Measurements from ENCODE around the gene ATP4B.

Gene ATP4B

DNA sequence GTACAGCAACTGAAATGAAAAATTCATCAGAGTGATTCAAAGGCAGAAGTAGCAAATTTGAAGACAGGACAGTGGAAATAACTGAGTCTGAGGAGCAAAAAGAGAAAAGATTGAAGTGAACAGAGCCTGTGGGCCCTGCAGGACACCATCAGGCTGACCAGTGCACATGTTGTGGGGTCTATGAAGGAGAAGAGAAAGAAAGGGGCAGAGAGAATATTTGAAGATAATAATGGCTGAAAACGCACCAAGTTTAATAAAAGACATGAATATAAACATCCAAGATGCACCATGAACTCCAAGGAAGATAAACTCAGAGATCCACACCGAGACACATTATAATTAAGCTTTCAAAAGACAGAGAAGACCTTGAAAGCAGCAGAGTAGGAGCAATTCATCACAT, 15.4 kb downstream of the ATP4B start:
- no peak for DNase-seq (ENCODE audit: low spot score)

DNA sequence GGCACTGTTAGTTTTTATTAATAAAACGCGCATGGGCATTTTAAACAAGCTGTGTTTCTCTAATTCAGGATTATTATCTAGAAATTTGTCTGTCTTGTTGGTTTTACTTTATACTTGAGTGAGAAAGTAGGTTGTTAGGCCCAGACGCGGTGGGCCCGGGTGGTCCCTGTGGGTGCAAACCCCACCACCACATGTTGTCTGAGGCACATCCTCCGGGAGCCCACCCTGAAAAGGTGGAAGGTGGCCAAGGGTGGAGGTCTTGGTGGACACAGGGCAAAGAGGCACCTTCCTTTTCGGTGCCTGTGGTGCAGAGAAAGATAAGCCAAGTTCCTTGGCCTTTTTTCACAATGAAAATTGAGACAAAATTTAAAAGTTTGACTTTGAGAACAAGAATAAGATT, 16.6 kb downstream of the ATP4B start:
- DNase-seq (ENCODE audit: low spot score): no peak

GRCh38 chr13:113639616-113640262, 18.3 kb downstream of the ATP4B start:
- no peak for DNase-seq (ENCODE audit: low spot score)

DNA sequence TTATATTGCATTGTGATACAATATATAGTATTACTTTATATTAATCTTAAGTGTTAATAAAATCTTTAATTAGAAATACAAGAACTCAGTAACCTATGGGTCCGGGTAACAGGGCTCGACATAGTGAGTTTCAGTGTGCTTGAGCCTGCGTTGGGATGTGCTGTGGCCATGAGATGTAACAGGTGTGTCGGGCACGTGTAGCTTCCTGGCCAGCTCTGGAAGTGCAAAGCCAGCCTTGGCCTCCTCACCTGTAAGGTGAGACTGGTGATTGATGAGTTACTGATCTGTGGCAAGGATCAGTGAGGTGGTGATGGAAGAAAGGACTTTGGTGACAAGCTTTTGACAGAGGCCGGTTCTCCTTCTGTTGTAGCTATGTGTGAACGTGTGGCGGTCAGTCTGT, 19.2 kb downstream of the ATP4B start:
- DNase-seq (ENCODE audit: low spot score): no peak

GRCh38 chr13:113638173-113638746, 19.7 kb downstream of the ATP4B start:
- DNase-seq (ENCODE audit: low spot score): no peak

- DNase-seq (ENCODE audit: low spot score): no peak
Observed at GRCh38 chr13:113637262-113638160, 20.5 kb downstream of the ATP4B start.

DNA sequence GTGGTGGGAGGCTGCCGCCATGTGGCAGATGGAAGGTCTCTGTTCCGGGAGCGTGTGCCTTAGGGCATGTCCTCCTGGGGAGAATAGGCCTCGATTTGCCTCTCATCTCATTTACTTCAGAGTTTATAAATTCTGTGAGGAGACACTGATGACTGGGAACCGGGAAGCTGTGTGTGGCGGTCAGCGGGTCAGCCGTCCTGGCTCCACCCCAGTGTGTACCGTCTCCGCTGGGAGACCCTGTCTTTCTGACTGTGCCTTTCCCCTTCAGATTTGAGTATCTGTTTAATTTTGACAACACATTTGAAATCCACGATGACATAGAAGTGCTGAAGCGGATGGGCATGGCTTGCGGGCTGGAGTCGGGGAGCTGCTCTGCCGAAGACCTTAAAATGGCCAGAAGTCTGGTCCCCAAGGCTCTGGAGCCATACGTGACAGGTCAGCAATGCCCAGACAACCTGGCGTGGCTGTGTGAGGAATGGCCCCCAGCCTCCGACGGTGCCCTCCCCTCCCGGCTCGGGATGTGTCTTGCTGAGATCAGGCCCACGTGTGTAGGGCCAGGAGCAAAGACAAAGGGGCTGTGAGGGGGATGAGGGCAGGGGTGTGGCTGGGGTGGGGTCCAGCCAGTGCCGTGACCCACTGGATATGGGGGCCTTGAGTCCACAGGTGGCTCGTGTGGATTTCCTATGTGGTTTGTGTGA, 21.6 kb downstream of the ATP4B start:
- no peak for DNase-seq (ENCODE audit: low spot score)

DNA sequence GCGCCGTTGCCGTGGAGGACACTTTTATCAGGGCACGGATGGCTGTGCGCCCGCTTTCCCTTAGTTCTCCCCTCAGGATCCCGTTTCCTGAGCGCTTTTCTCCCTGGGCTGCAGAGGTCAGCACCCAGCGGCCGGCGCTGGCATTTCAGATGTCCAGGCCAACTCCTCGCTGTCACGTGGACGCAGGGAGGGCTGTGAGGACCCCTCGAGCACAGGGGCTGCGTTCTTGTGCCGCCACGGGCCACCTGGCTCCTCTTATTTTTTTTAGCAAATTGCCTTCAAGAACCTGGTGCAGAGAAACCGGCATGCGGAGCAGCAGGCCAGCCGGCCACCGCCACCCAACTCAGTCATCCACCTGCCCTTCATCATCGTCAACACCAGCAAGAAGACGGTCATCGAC, 22.3 kb downstream of the ATP4B start:
- no peak for DNase-seq (ENCODE audit: low spot score)

DNA sequence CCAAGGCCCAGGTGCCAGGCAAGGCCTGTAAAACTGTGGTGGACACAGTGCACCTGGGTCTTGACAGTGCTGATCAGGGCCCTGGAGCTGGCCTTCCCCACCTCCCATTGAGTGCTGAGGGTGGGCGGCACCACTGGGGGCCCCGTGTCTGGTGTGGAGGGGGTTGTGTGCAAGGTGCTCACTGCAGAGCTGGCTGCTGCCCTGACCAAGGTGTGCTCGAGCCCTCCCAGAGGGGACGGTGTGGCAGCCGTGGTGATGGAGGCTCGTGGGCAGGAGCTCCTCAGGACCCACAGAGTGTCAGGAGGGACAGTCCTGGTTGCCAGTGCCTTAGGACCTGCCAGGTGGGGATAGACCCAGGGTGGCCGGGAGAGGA, 23.0 kb downstream of the ATP4B start:
- DNase-seq (ENCODE audit: low spot score): no peak

DNA sequence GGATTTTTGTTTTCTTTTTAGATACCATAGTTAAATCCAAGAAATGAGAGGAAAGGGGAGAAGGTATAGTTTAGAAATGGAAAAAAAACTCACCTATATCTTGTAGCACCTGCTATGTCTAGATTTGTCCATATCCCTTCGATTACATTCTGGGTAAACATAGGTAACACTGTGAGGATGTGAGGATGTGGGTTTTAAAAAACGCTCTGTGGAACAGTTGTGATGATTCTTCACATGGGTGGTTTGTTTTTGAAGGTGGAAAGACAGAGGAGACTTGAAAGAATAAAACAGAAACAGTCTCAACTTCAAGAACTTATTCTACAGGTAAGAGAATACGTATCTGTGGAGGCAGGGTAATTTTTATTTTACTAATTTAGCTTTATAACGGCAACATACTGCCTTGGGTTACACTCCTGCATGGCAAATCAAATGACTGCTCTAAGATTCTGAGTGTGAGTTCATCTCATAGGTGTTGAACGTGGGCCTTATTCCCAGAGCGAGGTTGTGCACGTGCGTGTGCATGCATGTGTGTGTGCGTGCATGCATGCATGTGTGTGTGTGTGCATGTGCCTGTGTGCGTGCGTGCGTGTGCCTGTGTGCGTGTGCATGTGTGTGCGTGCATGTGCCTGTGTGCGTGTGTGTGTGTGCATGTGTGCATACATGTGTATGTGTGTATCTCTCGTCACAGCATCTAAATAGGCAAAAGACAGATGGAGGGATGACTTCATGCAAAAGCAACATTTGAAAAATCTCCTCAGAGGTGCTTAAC, 23.5 kb downstream of the ATP4B start:
- no peak for DNase-seq (ENCODE audit: low spot score)

DNA sequence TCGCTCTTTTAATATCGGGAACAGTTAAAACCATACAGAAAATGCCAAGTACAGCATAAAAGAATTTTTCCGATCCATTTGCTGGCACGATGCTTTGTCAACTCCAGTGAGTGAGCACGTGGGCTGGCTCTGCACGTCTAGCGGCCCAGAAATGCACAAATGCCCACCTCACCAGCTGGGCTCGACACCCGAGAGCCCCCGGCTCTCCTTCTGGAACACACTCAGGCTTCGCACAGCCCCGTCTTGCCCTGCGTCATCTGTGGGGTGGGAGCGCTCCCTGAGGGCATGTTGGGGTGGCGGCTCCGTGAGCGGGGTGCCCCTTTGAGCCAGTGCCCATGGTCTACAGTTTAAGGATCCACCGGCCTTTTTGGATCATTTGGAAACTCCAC, 24.5 kb downstream of the ATP4B start:
- no peak for DNase-seq (ENCODE audit: low spot score)

DNA sequence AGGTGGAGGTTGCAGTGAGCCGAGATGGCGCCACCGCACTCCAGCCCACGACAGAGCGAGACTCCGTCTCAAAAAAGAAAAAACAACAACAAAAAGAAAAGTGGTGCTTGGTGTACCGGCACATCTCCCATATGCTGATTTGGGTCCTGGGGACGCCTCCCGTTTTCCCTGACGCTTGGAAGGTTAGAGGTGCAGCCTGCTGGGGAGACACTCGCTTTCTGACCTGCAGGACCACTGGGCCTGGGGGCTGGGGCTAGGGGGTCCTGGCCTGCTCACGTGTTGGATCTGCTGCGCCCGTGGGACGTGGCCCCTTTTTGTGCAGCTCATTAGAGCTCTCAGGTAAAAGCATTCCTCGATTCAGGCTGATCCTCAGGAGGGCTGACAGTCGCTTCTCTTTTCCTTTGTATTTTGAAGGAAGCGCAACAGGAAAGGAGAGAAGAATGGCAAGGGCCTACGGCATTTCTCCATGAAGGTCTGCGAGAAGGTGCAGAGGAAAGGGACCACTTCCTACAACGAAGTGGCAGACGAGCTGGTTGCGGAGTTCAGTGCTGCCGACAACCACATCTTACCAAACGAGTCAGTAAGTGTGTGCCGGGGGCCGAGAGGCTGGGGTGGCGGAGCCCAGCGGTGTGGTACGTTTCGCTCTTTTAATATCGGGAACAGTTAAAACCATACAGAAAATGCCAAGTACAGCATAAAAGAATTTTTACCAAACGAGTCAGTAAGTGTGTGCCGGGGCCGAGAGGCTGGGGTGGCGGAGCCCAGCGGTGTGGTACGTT, 25.1 kb downstream of the ATP4B start:
- DNase-seq (ENCODE audit: low spot score): no peak

DNA sequence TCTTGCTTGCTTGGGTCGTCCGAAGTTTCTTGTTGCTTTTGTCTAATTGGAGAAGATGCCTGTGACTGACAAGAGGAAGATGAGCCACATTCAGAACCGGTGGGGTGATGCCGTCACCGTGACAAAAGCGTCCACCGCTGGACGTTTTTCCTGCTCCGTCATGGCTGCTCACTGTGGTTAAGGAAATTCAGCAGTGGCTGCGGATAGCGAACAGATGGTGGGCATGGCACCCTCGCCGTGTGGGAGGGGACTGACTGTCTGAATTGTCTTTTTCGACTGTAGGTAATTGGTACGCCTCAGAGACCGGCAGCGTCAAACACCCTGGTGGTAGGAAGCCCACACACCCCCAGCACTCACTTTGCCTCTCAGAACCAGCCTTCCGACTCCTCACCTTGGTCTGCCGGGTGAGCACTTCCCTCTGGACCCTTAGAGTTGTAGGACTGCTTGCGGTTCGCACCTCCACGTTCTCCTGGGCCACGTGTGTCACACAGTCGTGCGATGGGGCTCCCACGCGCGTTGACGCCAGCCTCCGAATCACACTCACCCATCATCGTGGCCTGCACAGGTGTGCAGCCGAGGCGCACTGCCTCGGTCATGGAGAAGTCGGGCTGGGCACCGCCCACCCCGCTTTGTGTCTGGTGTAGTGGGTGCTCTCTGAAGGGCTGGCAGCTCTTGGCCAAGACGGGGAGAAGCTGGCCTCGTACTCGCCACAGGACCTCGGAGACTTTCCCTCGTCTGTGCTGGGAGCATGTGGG, 26.5 kb downstream of the ATP4B start:
- no peak for DNase-seq (ENCODE audit: low spot score)

- DNase-seq (ENCODE audit: low spot score): no peak
Observed at GRCh38 chr13:113630804-113631203, 27.2 kb downstream of the ATP4B start.

- no peak for DNase-seq (ENCODE audit: low spot score)
Observed at GRCh38 chr13:113630296-113630695, 27.7 kb downstream of the ATP4B start.

GRCh38 chr13:113629866-113630265, 28.1 kb downstream of the ATP4B start:
- no peak for DNase-seq (ENCODE audit: low spot score)

GRCh38 chr13:113628291-113629270, 29.4 kb downstream of the ATP4B start:
- DNase-seq (ENCODE audit: low spot score): no peak

DNA sequence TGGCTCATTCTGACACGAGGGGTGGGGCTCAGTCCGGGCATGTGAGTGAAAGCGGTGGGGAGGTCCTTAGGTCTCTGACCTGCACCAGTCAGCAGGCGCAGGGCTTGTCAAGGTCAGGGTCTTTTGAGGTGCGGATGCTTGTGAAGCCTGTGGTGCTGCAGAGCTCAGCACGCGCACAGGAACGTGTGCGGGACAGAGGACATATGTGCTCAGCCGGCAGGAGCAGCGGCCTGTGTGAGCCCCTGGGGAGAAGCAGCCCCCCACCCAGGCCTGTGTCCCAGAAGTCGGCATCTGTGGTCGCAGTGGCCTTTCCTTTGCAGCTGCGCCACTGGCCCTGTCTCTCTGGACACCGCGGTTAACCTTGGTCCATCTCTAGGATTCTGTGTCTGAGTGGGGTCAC, 30.9 kb downstream of the ATP4B start:
- no peak for DNase-seq (ENCODE audit: low spot score)

Measured in activated CD4-positive, alpha-beta T cell treated with anti-CD3 and anti-CD28 coated beads, Interleukin-2, Interleukin-4, amounts not matched to agents 100 ng/mL and 50 ng/mL, durations not matched to agents 16 hours and 8 hours (primary cell).